Measurements from ENCODE around the gene TRIM54. TPM values are rescaled to one million over a fixed set of nuclear protein-coding genes. Genes with fewer than 3 reads are reported as not detected.

The TRIM54 gene
- total and polyA plus RNA-seq, 2 of the 4 experiments (the other 2 are of a cell fraction): 0.15 TPM; not detected in 1

GRCh38 chr2:27284996-27285395, 2.8 kb downstream of the TRIM54 start:
- in situ Hi-C loops (cut with MboI; ENCODE audit: low sequenced_read_pairs) (loop anchor here (5.0 kb wide), 1 partner anchor 188 kb away; no protein-coding TSS in a partner anchor), dilution Hi-C loops (cut with HindIII; ENCODE audit: low sequenced_read_pairs, unreplicated experiment) (no loop called here)

More at GRCh38 chr2:27284996-27285395, 2.8 kb downstream of the TRIM54 start:
- Histone ChIP-seq H2BK5ac (ENCODE audit: low read depth, low read length, poor library complexity, severe bottlenecking) (no peak overlapping the region), H4K20me1 (ENCODE audit: insufficient read depth, low read length) (no peaks in the 10 kb centered on the region), H3K18ac (ENCODE audit: low read depth, low read length) (no peak overlapping the region), H2BK20ac (ENCODE audit: low read depth, low read length) (no peak overlapping the region), H3K27me3 (ENCODE audit: control insufficient read depth, insufficient read depth, low read length) (peaks cover 10% of the 10 kb centered on the region; the same call in 1 of the 2 replicates), H3K4ac (ENCODE audit: low read depth, low read length) (no peak overlapping the region), H2AK9ac (replicated peaks; ENCODE audit: low read depth, low read length, poor library complexity) (no peak overlapping the region), H3K9me3 (ENCODE audit: control insufficient read depth, insufficient read depth, low read length) (no peaks in the 10 kb centered on the region), H3K9me1 (ENCODE audit: insufficient read depth, low read length) (peaks cover 17% of the 10 kb centered on the region), H3K36me3 (ENCODE audit: control insufficient read depth, insufficient read depth, low read length) (no peaks in the 10 kb centered on the region), H3K79me1 (ENCODE audit: low read depth in 1 of 2, low read length in 2 of 2) (no peaks in the 10 kb centered on the region), H4K5ac (ENCODE audit: low read depth, low read length) (no peak overlapping the region), H2BK15ac (ENCODE audit: low read depth, low read length) (no peak overlapping the region), H3K27ac (ENCODE audit: insufficient read depth, low read length) (no peak overlapping the region), H3K4me3 (ENCODE audit: insufficient read depth, low read depth, low read length) (no peak overlapping the region), H2AK5ac (ENCODE audit: low read depth, low read length) (no peak overlapping the region), H3K4me2 (ENCODE audit: low read depth, low read length) (no peak overlapping the region), H3K23ac (ENCODE audit: low read depth, low read length) (no peak overlapping the region), H4K8ac (ENCODE audit: low read depth in 2 of 2, low read length in 2 of 2) (no peak overlapping the region), H4K91ac (ENCODE audit: insufficient read depth, low read depth, low read length) (no peak overlapping the region), H3K56ac (ENCODE audit: extremely low read depth, insufficient read depth, low read length) (no peak overlapping the region), H3K9ac (ENCODE audit: low read depth, low read length) (no peak overlapping the region), H2AFZ (replicated peaks; ENCODE audit: low read length, poor library complexity) (no peak overlapping the region), H2BK120ac (ENCODE audit: low read depth, low read length) (no peak overlapping the region), H3K4me1 (ENCODE audit: control insufficient read depth, insufficient read depth, low read length) (peaks cover 23% of the 10 kb centered on the region), H3K14ac (replicated peaks; ENCODE audit: low read depth, low read length) (no peak overlapping the region)
- no TSS peak for BruUV-seq (replicated peaks)
- no peak for TF ChIP-seq RFX5 (IDR thresholded peaks at IDR 0.05; ENCODE audit: low read depth, low read length)
- TF ChIP-seq POLR2A (IDR thresholded peaks at IDR 0.05; ENCODE audit: low read depth, low read length): no peak
- no peak for TF ChIP-seq FOS (IDR thresholded peaks at IDR 0.05; ENCODE audit: low read depth, low read length)
- TF ChIP-seq CEBPB (IDR thresholded peaks at IDR 0.05; ENCODE audit: low read depth, low read length): no peak
- TF ChIP-seq, protein P1, sequence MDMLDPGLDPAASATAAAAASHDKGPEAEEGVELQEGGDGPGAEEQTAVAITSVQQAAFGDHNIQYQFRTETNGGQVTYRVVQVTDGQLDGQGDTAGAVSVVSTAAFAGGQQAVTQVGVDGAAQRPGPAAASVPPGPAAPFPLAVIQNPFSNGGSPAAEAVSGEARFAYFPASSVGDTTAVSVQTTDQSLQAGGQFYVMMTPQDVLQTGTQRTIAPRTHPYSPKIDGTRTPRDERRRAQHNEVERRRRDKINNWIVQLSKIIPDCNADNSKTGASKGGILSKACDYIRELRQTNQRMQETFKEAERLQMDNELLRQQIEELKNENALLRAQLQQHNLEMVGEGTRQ (IDR thresholded peaks at IDR 0.05; ENCODE audit: low read depth, low read length): no peak
- TF ChIP-seq RAD21 (IDR thresholded peaks at IDR 0.05; ENCODE audit: low read length): no peak
- no peak for TF ChIP-seq MAZ (IDR thresholded peaks at IDR 0.05; ENCODE audit: borderline replicate concordance, low read depth, low read length)
- WGBS, 2 experiments (ENCODE audit: extremely low coverage in 2 of 2, insufficient read length in 1 of 2): no CpG with 5 or more reads among the region's 1 CpG
- no peak for ATAC-seq (ENCODE audit: low read depth)
- intact Hi-C loops (cut with micrococcal nuclease): no loop called here
- CTCF ChIA-PET: no interaction called here
- DNase-seq: no peak
- POLR2A ChIA-PET (ENCODE audit: unreplicated experiment): no interaction called here

All from IMR-90 (cell line).